HL-60 (cell line): ENCODE results near the gene MOB3B.

Experiments
- CTCF ChIP-seq: IDR thresholded peaks from one replicate; pipeline ENCODE4 v1.5.1; 2011; ENCODE audit warnings: low read length, control low read depth, inconsistent platforms; ENCODE audit not compliant: insufficient read depth
- POLR2AphosphoS5 ChIP-seq: IDR thresholded peaks from 2 replicates; pipeline ENCODE4 v1.6.1; 2012; ENCODE audit warnings: low read depth

- TF ChIP-seq CTCF (no peak), POLR2AphosphoS5 (no peak)
Observed at GRCh38 chr9:27569406-27569805, 39.8 kb upstream of the MOB3B start.
